HCT116 (cell line): ENCODE measurements around the gene GNG12. TPM values are rescaled to one million over a fixed set of nuclear protein-coding genes. Genes with fewer than 3 reads are reported as not detected.

Experiments used
- ATAC-seq: fragments of 200-7000 bp; cut with Tn5 transposase; 2 replicates; pipeline ENCODE4 v1.9.1; 2020; ENCODE audit warnings: mild to moderate bottlenecking, moderate library complexity
- BruUV-seq: library from RNA; stranded (reverse); fragments of 400-500 nt; replicated peaks from 2 replicates; lab custom pipeline; 2021; lab: Mats Ljungman, UMichigan
- CTCF ChIA-PET: fragments of 300-600 bp; sonication (Branson Sonifier 250); formaldehyde crosslinking; loops from one replicate; lab custom pipeline; 2021; ENCODE audit warnings: antibody characterized with exemption; lab: Charles Lee
- POLR2A ChIA-PET: fragments of 300-600, 350-600 bp; sonication (Branson Sonifier 250); formaldehyde crosslinking; loops from one replicate; lab custom pipeline; 2021; ENCODE audit warnings: antibody characterized with exemption; lab: Charles Lee
- RAD21 ChIA-PET, 2 experiments: fragments of 300-600 bp; sonication (Branson Sonifier 250); formaldehyde crosslinking; loops; one replicate each; lab custom pipeline; 2023; ENCODE audit warnings: low total read pairs in 2 of 2; ENCODE audit not compliant: uncharacterized antibody in 2 of 2, unreplicated experiment in 2 of 2, low non-redundant PET in 1 of 2; lab: Charles Lee
- DNase-seq: peaks from one replicate; pipeline ENCODE4 v3.0.0-alpha.2; 2010; ENCODE audit warnings: low read depth, low spot score
- H2AFZ ChIP-seq: fragments of 200-600 bp; shearing (Covaris generic), sonication (generic); 2 replicates; pipeline ENCODE4 v1.6.1; 2017; ENCODE audit warnings: low read depth, mixed run types, mixed read lengths, antibody characterized with exemption, low read length; ENCODE audit not compliant: poor library complexity, severe bottlenecking
- H3K27ac ChIP-seq: 2 replicates; pipeline ENCODE4 v1.5.1; 2012; ENCODE audit warnings: low read depth, low read length
- H3K27me3 ChIP-seq: fragments of 200-600 bp; sonication (generic); 2 replicates; pipeline ENCODE4 v1.6.1; 2016; ENCODE audit warnings: mixed run types, low read length, mixed read lengths; ENCODE audit not compliant: insufficient read depth
- H3K36me3 ChIP-seq, 2 experiments: fragments of 200-500 bp in 1 of 2; fragments of 200-600 bp in 1 of 2; sonication (Bioruptor generic) in 1 of 2; sonication (generic) in 1 of 2; 2 replicates each; pipeline versions ENCODE4 v1.5.1 to v1.6.1; 2014 to 2016; ENCODE audit warnings: low read length in 2 of 2, inconsistent platforms in 1 of 2, mixed read lengths in 1 of 2, mixed run types in 1 of 2; ENCODE audit not compliant: insufficient read depth in 2 of 2, control insufficient read depth in 1 of 2
- H3K4me1 ChIP-seq, 2 experiments: fragments of 200-600 bp in 1 of 2; sonication (generic) in 1 of 2; 2 replicates each; pipeline versions ENCODE4 v1.5.1 to v1.6.1; 2012 to 2017; ENCODE audit warnings: low read length in 2 of 2, inconsistent platforms in 1 of 2, mild to moderate bottlenecking in 1 of 2, mixed read lengths in 1 of 2, mixed run types in 1 of 2, moderate library complexity in 1 of 2; ENCODE audit not compliant: insufficient read depth in 2 of 2, control insufficient read depth in 1 of 2
- H3K4me2 ChIP-seq: fragments of 200-600 bp; sonication (generic); 2 replicates; pipeline ENCODE4 v1.6.1; 2017; ENCODE audit warnings: mixed run types, low read length, mixed read lengths
- H3K4me3 ChIP-seq, 2 experiments: fragments of 200-600 bp in 1 of 2; sonication (generic) in 1 of 2; replicated peaks in 1 of 2; 2 replicates each; pipeline ENCODE4 v1.5.1; 2011 to 2016; ENCODE audit warnings: low read length in 2 of 2, control low read depth in 1 of 2, low read depth in 1 of 2, mild to moderate bottlenecking in 1 of 2, mixed read lengths in 1 of 2, mixed run types in 1 of 2
- H3K79me2 ChIP-seq: fragments of 200-600 bp; sonication (generic); 2 replicates; pipeline ENCODE4 v1.6.1; 2017; ENCODE audit warnings: mild to moderate bottlenecking, mixed run types, low read length, moderate library complexity, mixed read lengths; ENCODE audit not compliant: insufficient read depth
- H3K9ac ChIP-seq: fragments of 200-600 bp; sonication (generic); 2 replicates; pipeline ENCODE4 v1.6.1; 2016; ENCODE audit warnings: low read length, mixed read lengths
- H3K9me2 ChIP-seq: fragments of 200-600 bp; sonication (generic), shearing (Covaris generic); 2 replicates; pipeline ENCODE4 v1.6.1; 2017; ENCODE audit warnings: mixed run types, mild to moderate bottlenecking, moderate library complexity; ENCODE audit not compliant: insufficient read depth
- H3K9me3 ChIP-seq, 2 experiments: fragments of 200-500 bp in 1 of 2; fragments of 200-600 bp in 1 of 2; sonication (Bioruptor generic) in 1 of 2; sonication (generic) in 1 of 2; 2 replicates each; pipeline ENCODE4 v1.6.1; 2014 to 2017; ENCODE audit warnings: low read length in 2 of 2, mixed read lengths in 2 of 2, inconsistent platforms in 1 of 2, low read depth in 1 of 2, mild to moderate bottlenecking in 1 of 2, mixed run types in 1 of 2, moderate library complexity in 1 of 2; ENCODE audit not compliant: control insufficient read depth in 1 of 2, insufficient read depth in 1 of 2
- H4K20me1 ChIP-seq: fragments of 200-600 bp; sonication (generic), shearing (Covaris generic); 2 replicates; pipeline ENCODE4 v1.6.1; 2017; ENCODE audit warnings: mixed run types, mild to moderate bottlenecking, moderate library complexity; ENCODE audit not compliant: insufficient read depth
- CBX3 ChIP-seq: IDR thresholded peaks from 2 replicates; pipeline ENCODE4 v1.6.1; 2012; ENCODE audit warnings: low read depth
- CEBPB ChIP-seq: IDR thresholded peaks from 2 replicates; pipeline ENCODE4 v1.6.1; 2012; ENCODE audit warnings: low read depth
- EGR1 ChIP-seq: IDR thresholded peaks from 2 replicates; pipeline ENCODE4 v1.6.1; 2012; ENCODE audit warnings: low read depth
- ELF1 ChIP-seq: IDR thresholded peaks from 2 replicates; pipeline ENCODE4 v1.6.1; 2012; ENCODE audit warnings: low read depth, borderline replicate concordance
- EZH2phosphoT487 ChIP-seq: fragments of 200-600 bp; IDR thresholded peaks from 2 replicates; pipeline ENCODE4 v1.6.1; 2018; ENCODE audit warnings: antibody characterized with exemption, borderline replicate concordance
- FOSL1 ChIP-seq: IDR thresholded peaks from 2 replicates; pipeline ENCODE4 v1.6.1; 2012; ENCODE audit warnings: low read depth
- JUND ChIP-seq: IDR thresholded peaks from 2 replicates; pipeline ENCODE4 v1.6.1; 2012
- POLR2A ChIP-seq: IDR thresholded peaks from 2 replicates; pipeline ENCODE4 v1.7.0; 2011; ENCODE audit warnings: borderline replicate concordance; ENCODE audit not compliant: insufficient read depth, insufficient read length; ENCODE audit errors: extremely low read depth
- POLR2AphosphoS5 ChIP-seq: IDR thresholded peaks from 2 replicates; pipeline ENCODE4 v1.6.1; 2011; ENCODE audit warnings: mild to moderate bottlenecking, low read depth, low read length, moderate library complexity
- RAD21 ChIP-seq: IDR thresholded peaks from 2 replicates; pipeline ENCODE4 v1.6.1; 2012; ENCODE audit warnings: low read depth, mild to moderate bottlenecking
- SIN3A ChIP-seq: IDR thresholded peaks from 2 replicates; pipeline ENCODE4 v1.6.1; 2012; ENCODE audit warnings: low read depth
- SP1 ChIP-seq: IDR thresholded peaks from 2 replicates; pipeline ENCODE4 v1.6.1; 2012; ENCODE audit warnings: low read depth
- SRF ChIP-seq: IDR thresholded peaks from 2 replicates; pipeline ENCODE4 v1.6.1; 2012; ENCODE audit warnings: low read depth
- TCF7L2 ChIP-seq: IDR thresholded peaks from 2 replicates; pipeline ENCODE4 v1.7.0; 2011; ENCODE audit warnings: borderline replicate concordance, inconsistent platforms; ENCODE audit not compliant: insufficient read depth, insufficient read length; ENCODE audit errors: extremely low read depth
- ZFX ChIP-seq: fragments of 450-650 bp; IDR thresholded peaks from 2 replicates; pipeline ENCODE4 v1.6.1; 2017
- intact Hi-C: fragments of 100-400 bp; cut with micrococcal nuclease; formaldehyde crosslinking; loops from 2 replicates; pipeline ENCODE4 v1.10.0; 2022
- total RNA-seq: library from RNA; stranded (reverse); gene quantifications from one replicate; pipeline ENCODE4 v1.2.1, GENCODE V29; 2021; ENCODE audit not compliant: unreplicated experiment
- TF ChIP-seq, protein P1 (sequence below), 3 experiments: fragments of 200-600 bp in 1 of 3; sonication (generic) in 1 of 3; IDR thresholded peaks in 2 of 3; conservative IDR thresholded peaks in 1 of 3; 2 replicates each; pipeline ENCODE4 v1.5.1; 2012 to 2017; ENCODE audit warnings: low read depth in 2 of 3, low read length in 2 of 3, antibody characterized with exemption in 1 of 3, borderline replicate concordance in 1 of 3, control low read depth in 1 of 3, mild to moderate bottlenecking in 1 of 3, mixed read lengths in 1 of 3, mixed run types in 1 of 3, moderate library complexity in 1 of 3; ENCODE audit not compliant: insufficient read depth in 1 of 3
- TF ChIP-seq, protein P2 (sequence below): IDR thresholded peaks from 2 replicates; pipeline ENCODE4 v1.6.1; 2012; ENCODE audit warnings: low read depth
- TF ChIP-seq, protein P3 (sequence below): IDR thresholded peaks from 2 replicates; pipeline ENCODE4 v1.6.1; 2011; ENCODE audit warnings: mild to moderate bottlenecking, low read length, moderate library complexity; ENCODE audit not compliant: insufficient replicate concordance; ENCODE audit errors: extremely low read depth
- TF ChIP-seq, protein P4 (sequence below): IDR thresholded peaks from 2 replicates; pipeline ENCODE4 v1.6.1; 2012

The GNG12 gene
- total RNA-seq, 1 experiment from 2014 or later, result 49.6 TPM

DNA sequence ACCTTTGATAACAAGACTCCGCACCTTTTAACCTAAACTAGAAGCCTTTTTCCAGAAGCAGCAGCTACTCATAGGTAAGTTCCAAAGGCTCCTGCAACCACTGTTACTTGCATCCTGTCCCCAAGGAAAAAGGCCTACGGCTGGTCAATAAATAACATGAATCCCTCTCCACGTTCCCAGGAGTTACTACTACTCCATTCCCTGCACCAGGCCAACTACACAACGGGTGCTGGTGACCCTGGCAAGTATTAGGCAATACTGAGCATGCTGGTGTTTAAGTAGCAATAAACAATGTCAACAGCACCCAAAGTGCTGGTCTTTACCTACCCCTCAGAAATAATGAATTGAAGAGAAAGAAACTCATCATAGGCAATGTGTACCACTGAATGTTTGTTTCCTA, 7.7 kb downstream of the GNG12 start:
- Histone ChIP-seq H3K4me2 (no peak overlapping the region), H3K9me3 (no peaks in the 10 kb centered on the region), H3K4me1 (peaks cover 3 to 5% of the 10 kb centered on the region in 2 experiments), H3K36me3 (peaks cover 0 to 2% of the 10 kb centered on the region in 2 experiments; a peak in 1 of 4 replicates), H4K20me1 (no peaks in the 10 kb centered on the region), H3K27ac (no peak overlapping the region), H3K9ac (no peak overlapping the region), H3K27me3 (no peaks in the 10 kb centered on the region), H2AFZ (no peak overlapping the region), H3K4me3 (no peak overlapping the region), H3K9me2 (no peaks in the 10 kb centered on the region), H3K79me2 (peaks cover 80% of the 10 kb centered on the region)
- ChIA-PET RAD21 (no interaction called here), CTCF (no interaction called here), POLR2A (no interaction called here)
- intact Hi-C loops, result no loop called here
- DNase-seq (no peak), ATAC-seq (no peak)
- TF ChIP-seq EZH2phosphoT487 (no peak), POLR2AphosphoS5 (no peak), SIN3A (no peak), POLR2A (no peak), ELF1 (no peak), TCF7L2 (no peak), RAD21 (no peak), ZFX (no peak), CBX3 (no peak), FOSL1 (no peak), CEBPB (no peak), SRF (no peak), JUND (no peak), EGR1 (no peak), SP1 (no peak)
- TF ChIP-seq, protein P1, sequence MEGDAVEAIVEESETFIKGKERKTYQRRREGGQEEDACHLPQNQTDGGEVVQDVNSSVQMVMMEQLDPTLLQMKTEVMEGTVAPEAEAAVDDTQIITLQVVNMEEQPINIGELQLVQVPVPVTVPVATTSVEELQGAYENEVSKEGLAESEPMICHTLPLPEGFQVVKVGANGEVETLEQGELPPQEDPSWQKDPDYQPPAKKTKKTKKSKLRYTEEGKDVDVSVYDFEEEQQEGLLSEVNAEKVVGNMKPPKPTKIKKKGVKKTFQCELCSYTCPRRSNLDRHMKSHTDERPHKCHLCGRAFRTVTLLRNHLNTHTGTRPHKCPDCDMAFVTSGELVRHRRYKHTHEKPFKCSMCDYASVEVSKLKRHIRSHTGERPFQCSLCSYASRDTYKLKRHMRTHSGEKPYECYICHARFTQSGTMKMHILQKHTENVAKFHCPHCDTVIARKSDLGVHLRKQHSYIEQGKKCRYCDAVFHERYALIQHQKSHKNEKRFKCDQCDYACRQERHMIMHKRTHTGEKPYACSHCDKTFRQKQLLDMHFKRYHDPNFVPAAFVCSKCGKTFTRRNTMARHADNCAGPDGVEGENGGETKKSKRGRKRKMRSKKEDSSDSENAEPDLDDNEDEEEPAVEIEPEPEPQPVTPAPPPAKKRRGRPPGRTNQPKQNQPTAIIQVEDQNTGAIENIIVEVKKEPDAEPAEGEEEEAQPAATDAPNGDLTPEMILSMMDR (IDR thresholded peaks at IDR 0.05 in 2 of 3, conservative IDR thresholded peaks at IDR 0.05 in 1 of 3; ENCODE audit: borderline replicate concordance in 1 of 3, insufficient read depth in 1 of 3, low read depth in 2 of 3, low read length in 2 of 3), result no peak
- TF ChIP-seq, protein P2, sequence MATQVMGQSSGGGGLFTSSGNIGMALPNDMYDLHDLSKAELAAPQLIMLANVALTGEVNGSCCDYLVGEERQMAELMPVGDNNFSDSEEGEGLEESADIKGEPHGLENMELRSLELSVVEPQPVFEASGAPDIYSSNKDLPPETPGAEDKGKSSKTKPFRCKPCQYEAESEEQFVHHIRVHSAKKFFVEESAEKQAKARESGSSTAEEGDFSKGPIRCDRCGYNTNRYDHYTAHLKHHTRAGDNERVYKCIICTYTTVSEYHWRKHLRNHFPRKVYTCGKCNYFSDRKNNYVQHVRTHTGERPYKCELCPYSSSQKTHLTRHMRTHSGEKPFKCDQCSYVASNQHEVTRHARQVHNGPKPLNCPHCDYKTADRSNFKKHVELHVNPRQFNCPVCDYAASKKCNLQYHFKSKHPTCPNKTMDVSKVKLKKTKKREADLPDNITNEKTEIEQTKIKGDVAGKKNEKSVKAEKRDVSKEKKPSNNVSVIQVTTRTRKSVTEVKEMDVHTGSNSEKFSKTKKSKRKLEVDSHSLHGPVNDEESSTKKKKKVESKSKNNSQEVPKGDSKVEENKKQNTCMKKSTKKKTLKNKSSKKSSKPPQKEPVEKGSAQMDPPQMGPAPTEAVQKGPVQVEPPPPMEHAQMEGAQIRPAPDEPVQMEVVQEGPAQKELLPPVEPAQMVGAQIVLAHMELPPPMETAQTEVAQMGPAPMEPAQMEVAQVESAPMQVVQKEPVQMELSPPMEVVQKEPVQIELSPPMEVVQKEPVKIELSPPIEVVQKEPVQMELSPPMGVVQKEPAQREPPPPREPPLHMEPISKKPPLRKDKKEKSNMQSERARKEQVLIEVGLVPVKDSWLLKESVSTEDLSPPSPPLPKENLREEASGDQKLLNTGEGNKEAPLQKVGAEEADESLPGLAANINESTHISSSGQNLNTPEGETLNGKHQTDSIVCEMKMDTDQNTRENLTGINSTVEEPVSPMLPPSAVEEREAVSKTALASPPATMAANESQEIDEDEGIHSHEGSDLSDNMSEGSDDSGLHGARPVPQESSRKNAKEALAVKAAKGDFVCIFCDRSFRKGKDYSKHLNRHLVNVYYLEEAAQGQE, result no peak
- TF ChIP-seq, protein P3, sequence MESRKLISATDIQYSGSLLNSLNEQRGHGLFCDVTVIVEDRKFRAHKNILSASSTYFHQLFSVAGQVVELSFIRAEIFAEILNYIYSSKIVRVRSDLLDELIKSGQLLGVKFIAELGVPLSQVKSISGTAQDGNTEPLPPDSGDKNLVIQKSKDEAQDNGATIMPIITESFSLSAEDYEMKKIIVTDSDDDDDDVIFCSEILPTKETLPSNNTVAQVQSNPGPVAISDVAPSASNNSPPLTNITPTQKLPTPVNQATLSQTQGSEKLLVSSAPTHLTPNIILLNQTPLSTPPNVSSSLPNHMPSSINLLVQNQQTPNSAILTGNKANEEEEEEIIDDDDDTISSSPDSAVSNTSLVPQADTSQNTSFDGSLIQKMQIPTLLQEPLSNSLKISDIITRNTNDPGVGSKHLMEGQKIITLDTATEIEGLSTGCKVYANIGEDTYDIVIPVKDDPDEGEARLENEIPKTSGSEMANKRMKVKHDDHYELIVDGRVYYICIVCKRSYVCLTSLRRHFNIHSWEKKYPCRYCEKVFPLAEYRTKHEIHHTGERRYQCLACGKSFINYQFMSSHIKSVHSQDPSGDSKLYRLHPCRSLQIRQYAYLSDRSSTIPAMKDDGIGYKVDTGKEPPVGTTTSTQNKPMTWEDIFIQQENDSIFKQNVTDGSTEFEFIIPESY, result no peak
- TF ChIP-seq, protein P4, sequence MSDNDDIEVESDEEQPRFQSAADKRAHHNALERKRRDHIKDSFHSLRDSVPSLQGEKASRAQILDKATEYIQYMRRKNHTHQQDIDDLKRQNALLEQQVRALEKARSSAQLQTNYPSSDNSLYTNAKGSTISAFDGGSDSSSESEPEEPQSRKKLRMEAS, result no peak
- BruUV-seq, result no TSS peak
